ENCODE measurements around the gene SPEM3.
"Not testable (repeated sequence)": the region's sequence is repeated elsewhere in the genome, so short reads cannot be mapped to it uniquely, and the experiment has no call there.

Gene SPEM3

DNA sequence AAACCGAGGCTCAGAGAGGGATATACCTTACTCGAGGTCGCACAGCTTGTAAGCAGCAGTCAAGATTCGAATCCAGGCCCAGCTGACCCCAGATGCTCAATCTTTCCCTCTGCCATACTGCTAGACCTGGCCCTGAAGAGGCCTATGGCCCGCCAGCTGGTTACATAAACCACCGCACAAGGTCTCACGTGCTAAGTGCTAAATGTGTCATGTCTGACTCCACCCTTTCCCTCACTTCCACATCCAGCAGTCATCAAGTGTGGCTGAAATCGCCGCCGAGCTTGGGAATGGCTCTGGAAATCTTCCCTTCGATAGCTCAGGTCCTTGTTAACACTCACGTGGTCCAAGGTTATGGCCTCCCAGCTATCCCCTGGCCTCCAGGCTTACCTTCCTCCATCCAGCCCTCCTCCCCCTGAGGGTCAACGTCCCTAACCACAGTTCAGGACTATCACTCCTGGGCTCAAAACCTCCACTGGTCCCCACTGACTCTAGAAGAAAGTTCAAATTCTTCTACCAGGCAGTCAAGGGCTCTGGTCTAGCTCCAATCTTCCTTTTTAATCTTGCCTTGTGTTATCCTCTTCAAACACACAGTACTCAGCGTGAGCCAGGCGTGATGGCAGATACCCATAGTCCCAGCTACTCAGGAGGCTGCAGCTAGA lies 47.2 kb downstream of the SPEM3 start:
- no peak for DNase-seq

DNA sequence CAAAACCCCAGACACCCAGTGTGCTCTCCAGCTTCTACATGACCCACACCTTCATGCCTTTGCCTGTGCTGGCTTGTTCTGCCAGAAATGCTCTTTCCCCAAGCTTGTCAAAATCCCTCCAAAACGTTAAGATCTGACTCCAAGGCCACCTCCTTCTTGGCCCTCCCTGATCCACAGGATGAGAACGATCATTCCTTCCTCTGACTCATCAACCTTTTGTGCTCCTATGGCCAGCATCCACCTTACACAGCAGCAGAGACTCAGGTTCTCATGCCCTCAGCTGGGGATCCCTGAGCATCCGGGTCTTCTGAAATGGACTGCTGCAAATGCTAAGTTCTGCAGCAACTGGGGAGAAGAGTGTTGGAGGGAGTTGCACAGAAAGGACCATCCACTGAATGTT lies 47.8 kb downstream of the SPEM3 start:
- DNase-seq: no peak

DNA sequence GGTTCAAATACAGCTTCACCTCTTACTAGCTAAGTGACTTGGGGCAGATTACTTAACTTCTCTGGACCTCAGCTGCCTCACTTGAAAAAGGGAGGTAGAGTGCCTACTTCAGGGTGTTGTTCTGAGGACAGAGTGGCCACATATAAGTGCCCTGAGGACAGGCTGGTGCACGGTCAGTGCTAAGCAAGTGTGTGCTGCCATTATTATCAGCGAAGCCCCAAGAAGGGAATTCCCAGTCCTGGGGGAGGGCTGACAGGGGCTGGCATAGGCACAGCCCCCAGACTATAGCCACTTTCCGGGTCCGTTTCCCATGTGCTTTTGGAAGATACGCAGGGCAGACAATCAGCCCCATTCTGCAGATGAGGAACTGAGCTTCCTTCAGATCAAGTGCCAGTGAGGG lies 48.3 kb downstream of the SPEM3 start:
- no peak for DNase-seq

DNA sequence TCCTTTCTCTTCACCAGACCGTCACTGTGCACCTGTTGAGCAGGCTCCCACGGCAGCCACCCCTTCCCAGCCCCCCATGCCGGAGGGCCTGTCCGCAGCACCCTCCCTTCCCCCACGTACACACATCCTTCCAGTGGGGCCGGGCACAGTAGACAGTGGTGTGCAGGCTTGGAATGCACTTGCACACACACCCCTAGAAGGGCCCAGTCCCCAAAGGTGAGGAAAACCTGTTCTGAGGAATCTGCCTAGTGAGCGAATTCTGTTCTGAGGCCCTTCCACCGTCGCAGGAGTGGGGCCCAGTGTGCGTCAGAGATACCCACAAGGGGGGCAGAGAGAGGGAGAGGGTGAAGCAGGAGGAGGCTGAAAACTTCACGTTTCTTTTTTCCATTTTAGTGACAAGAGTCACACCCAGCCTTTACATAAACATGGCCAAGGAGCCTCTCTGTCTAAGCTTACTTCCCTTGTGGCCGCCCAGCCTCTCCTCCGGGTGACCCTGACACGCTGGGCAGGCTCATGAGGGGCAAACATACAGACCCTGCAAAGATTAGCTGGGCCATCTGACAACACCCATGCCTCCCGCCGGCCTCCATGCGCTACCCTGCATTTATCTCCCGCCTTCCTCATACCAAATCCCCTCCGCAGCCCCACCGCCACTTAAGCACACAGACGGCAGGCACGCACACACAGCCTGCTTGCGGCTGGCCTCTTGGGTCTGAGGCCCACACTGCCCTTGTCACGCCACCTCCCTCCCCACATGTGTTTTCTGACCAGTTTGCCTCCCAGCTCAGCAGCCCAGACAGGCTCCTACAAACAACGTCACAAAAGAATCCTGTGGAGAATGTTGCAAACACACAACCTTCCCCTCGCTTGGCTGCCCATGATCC lies 49.0 kb downstream of the SPEM3 start:
- DNase-seq: peak; percentile 40

DNA sequence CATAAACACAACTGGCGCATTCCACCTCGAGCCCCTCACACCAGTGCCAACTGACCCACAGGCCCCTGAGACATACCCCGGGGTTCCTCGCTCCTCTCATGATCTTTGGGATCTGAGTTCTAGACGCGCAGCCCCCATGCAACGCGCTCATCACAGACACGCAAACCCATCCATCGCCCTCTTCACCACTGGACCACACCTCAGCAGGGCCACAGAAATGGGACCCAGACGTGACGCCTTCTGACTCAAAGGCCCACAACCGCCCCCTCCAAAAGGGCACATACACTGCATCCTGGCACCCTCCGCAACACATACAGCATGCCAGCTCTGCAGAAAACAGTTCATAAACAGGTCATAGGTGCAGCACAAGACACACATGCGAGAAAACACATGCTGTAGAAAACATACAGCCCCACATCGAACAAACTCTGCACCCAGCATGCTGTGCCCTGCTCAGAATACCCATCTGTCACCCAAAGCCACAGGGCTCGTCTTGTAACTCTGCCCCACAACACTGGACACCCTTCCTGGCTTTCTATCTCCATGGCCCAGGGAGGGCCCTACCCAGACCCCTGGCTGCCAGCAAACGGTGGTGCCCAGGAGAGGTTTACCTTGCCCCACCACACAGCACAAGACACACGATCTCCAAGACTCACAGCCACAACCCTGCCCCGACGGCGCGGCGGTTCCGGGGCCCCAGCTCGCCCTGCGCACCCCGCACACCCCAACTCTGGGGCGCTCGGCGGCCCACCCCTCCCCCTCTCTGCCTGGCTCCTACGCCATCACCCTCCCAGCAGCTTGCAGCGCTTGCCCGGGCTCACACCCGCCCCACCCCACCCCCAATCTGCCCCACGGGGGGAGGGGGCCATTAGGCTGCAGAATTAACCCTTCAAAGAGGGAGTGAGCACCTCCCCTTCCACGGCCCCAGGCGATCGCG lies 49.9 kb downstream of the SPEM3 start:
- DNase-seq: peak; percentile 56

DNA sequence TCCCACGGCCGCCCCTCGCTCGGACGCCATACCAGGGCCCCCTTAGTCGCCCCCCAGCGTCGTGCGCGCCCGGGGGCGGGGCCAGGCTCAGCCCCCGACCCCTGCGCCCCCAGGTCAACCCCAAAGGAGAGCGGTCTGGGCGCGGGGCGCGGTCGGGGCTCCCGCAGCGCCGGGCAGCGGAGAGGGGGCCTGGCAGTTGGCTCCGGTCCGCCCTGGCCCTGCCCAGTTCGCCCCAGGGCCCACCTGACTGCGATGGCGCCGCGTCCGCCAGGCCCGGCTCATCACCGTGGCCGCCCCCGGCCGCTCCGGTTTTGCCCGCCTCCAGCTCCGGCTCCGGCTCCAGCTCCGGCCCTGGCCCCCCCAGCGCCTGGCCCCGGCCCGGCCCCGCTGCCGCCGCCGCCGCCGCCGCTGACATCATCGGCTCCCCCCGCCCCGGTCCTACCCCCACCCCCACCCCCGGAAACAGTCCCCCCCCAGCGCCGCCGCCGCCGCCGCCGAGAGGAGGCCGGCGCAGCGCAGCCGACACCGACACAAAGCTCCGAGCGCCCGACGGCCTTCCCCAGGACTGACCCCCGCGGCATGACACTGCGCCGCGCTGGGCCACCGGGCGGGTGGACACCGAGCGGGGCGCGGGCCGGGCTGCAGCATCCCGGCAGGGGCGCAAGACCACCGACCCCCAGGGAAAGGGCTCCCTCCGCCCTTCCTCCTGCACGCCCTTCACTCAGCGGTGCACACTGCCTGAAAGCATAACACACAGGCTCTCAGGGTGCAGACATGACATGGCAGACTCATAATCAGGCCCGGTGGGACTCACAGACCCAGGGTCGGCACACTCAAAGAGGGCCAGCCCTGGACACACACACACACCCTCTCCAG lies 50.8 kb downstream of the SPEM3 start, which contains the start of gene ZBTB4:
TSS of gene ZBTB4 (minus strand) at position 419 of the 876 bp plus-strand sequence. CDS start 12,830 bp downstream, outside the sequence.
- peak; percentile 66 for DNase-seq

DNA sequence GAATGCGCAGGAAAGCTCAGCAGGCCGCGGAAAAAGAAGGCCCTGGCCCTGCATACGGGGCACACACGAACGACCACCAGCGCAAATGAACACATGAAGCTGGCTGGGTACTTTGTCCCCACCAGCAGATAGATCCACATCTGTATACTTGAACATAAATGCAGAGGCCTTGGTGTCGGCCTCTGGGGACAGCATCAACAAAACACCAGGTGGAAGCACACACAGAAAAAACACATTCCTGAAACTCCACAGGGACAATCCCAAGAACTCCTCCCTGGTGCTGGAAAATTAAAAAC lies 51.4 kb downstream of the SPEM3 start:
- DNase-seq: no peak

DNA sequence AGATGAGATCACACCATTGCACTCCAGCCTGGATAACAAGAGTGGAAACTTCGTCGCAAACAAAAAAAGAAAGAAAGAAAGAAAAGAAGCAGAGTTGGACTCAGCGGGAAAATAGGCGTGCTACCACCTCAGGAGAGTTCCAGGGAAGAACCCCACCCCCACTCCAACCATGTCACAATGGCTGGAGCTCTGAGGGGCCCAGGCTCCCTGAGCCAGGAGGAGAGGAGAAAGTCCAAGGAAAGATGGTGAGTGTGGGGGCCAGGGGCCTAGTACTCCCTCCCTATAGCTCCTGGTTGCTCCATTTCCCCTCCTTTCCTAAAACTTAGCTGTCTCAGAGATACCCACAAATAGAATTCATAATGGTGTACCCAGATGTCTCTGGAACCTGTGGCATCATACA lies 52.6 kb downstream of the SPEM3 start, which contains the start of gene SLC35G6:
TSS of gene SLC35G6 (plus strand) at position 172 of the 400 bp plus-strand sequence. CDS start at position 243, 71 bp downstream.
- DNase-seq: not testable (repeated sequence)

DNA sequence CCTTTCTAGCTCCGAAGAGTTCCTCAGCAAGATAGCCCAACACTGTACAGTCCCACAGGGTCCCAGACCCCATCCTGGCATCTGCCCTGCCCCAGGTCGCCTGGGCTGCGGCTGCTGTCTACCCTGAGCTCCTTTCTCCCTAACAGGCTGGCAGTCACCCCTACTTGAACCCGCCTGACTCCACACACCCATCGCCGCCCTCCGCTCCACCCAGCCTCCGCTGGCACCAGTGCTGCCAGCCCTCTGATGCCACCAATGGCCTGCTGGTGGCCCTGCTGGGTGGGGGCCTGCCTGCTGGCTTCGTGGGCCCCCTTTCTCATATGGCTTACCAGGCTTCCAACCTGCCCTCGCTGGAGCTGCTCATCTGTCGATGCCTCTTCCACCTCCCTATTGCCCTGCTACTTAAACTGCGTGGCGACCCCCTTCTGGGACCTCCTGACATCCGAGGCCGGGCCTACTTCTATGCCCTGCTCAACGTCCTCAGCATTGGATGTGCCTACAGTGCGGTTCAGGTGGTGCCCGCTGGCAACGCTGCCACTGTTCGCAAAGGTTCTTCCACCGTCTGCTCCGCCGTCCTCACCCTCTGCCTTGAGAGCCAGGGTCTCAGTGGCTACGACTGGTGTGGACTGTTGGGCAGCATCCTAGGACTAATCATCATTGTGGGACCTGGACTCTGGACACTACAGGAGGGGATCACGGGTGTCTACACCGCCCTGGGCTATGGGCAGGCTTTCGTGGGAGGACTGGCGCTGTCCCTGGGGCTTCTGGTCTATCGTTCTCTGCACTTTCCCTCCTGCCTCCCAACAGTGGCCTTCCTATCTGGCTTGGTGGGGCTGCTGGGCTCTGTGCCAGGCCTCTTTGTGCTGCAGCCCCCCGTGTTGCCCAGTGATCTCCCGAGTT lies 53.4 kb downstream of the SPEM3 start:
- DNase-seq: not testable (repeated sequence)
